Dermis blood vessel endothelial cell (primary cell): ENCODE measurements around the gene SPACA1. TPM values are rescaled to one million over a fixed set of nuclear protein-coding genes. Genes with fewer than 3 reads are reported as not detected.
"Not testable (repeated sequence)": the region's sequence is repeated elsewhere in the genome, so short reads cannot be mapped to it uniquely, and the experiment has no call there.

Source experiments
- DNase-seq: peaks from one replicate; pipeline ENCODE4 v3.0.0; 2010
- total RNA-seq: library from RNA; depleted of rRNA; stranded (reverse); fragments of >200 nt; gene quantifications from 2 replicates; pipeline ENCODE4 v1.2.3, GENCODE V29; 2014

SPACA1 gene
- total RNA-seq, result not detected in 2 replicates

- DNase-seq, result no peak
Observed at GRCh38 chr6:88047510-88048150, at the start of gene SPACA1. Gene SPACA1, plus strand, starts transcription at chr6:88047841. Its CDS starts 65 bp downstream, at chr6:88047906.

GRCh38 chr6:88000713-88001112, 46.9 kb upstream of the SPACA1 start:
- no peak for DNase-seq

- DNase-seq, result not testable (repeated sequence)
Observed at GRCh38 chr6:88001279-88001678, 46.4 kb upstream of the SPACA1 start.

GRCh38 chr6:88004707-88005106, 42.9 kb upstream of the SPACA1 start:
- DNase-seq, result no peak

GRCh38 chr6:88006557-88006956, 41.1 kb upstream of the SPACA1 start:
- no peak for DNase-seq

GRCh38 chr6:88008411-88008810, 39.2 kb upstream of the SPACA1 start:
- no peak for DNase-seq

- DNase-seq, result peak; percentile 4
Observed at GRCh38 chr6:88008831-88009231, 38.8 kb upstream of the SPACA1 start.

GRCh38 chr6:88013015-88013414, 34.6 kb upstream of the SPACA1 start:
- no peak for DNase-seq

- DNase-seq, result no peak
Observed at GRCh38 chr6:88013554-88013953, 34.1 kb upstream of the SPACA1 start.

GRCh38 chr6:88020439-88020838, 27.2 kb upstream of the SPACA1 start:
- no peak for DNase-seq

- DNase-seq, result no peak
Observed at GRCh38 chr6:88024696-88025095, 22.9 kb upstream of the SPACA1 start.

GRCh38 chr6:88031550-88031949, 16.1 kb upstream of the SPACA1 start:
- no peak for DNase-seq

- DNase-seq, result no peak
Observed at GRCh38 chr6:88044530-88044929, 3.1 kb upstream of the SPACA1 start.

GRCh38 chr6:88045521-88046136, 2.0 kb upstream of the SPACA1 start:
- no peak for DNase-seq

GRCh38 chr6:88048578-88048977, 937 bp downstream of the SPACA1 start:
- no peak for DNase-seq

GRCh38 chr6:88050140-88050818, 2.6 kb downstream of the SPACA1 start:
- no peak for DNase-seq

- DNase-seq, result no peak
Observed at GRCh38 chr6:88059191-88059590, 11.6 kb downstream of the SPACA1 start.

- DNase-seq, result no peak
Observed at GRCh38 chr6:88062376-88062775, 14.7 kb downstream of the SPACA1 start.

GRCh38 chr6:88072462-88072861, 24.8 kb downstream of the SPACA1 start:
- DNase-seq, result no peak

- no peak for DNase-seq
Observed at GRCh38 chr6:88074791-88075190, 27.1 kb downstream of the SPACA1 start.

GRCh38 chr6:88077305-88077704, 29.7 kb downstream of the SPACA1 start:
- DNase-seq, result no peak

- DNase-seq, result no peak
Observed at GRCh38 chr6:88086792-88087191, 39.2 kb downstream of the SPACA1 start.

- no peak for DNase-seq
Observed at GRCh38 chr6:88089708-88090107, 42.1 kb downstream of the SPACA1 start.

- no peak for DNase-seq
Observed at GRCh38 chr6:88105741-88106340, 58.2 kb downstream of the SPACA1 start.
